Neural progenitor cell (in vitro differentiated cells): ENCODE measurements around the gene TMCC1. TPM values are rescaled to one million over a fixed set of nuclear protein-coding genes. Genes with fewer than 3 reads are reported as not detected.
A peak's percentile ranks its signal among the peaks of the same experiment; 100 is the strongest.

ENCODE experiments used
- DNase-seq: peaks from one replicate; pipeline ENCODE4 v3.0.0-alpha.2; 2016; ENCODE audit warnings: low spot score
- H2AFZ ChIP-seq: fragments of 200-600 bp; sonication (generic); replicated peaks from 2 replicates; pipeline ENCODE4 v1.6.1; 2016; ENCODE audit warnings: antibody characterized with exemption
- H3F3A ChIP-seq: fragments of 200-600 bp; sonication (generic); 2 replicates; pipeline ENCODE4 v1.6.1; 2016; ENCODE audit warnings: antibody characterized with exemption, low read depth
- H3K27ac ChIP-seq: fragments of 200-600 bp; sonication (generic); 2 replicates; pipeline ENCODE4 v1.5.1; 2016; ENCODE audit warnings: mild to moderate bottlenecking
- H3K27me3 ChIP-seq: fragments of 200-600 bp; sonication (generic); 2 replicates; pipeline ENCODE4 v1.6.1; 2016; ENCODE audit warnings: mild to moderate bottlenecking, moderate library complexity
- H3K36me3 ChIP-seq: fragments of 200-600 bp; sonication (generic); 2 replicates; pipeline ENCODE4 v1.5.1; 2016
- H3K4me1 ChIP-seq: fragments of 200-600 bp; sonication (generic); 2 replicates; pipeline ENCODE4 v1.6.1; 2016; ENCODE audit warnings: mixed run types
- H3K4me2 ChIP-seq: fragments of 200-600 bp; sonication (generic); 2 replicates; pipeline ENCODE4 v1.6.1; 2016
- H3K4me3 ChIP-seq: fragments of 200-600 bp; sonication (generic); 2 replicates; pipeline ENCODE4 v1.5.1; 2016
- H3K79me2 ChIP-seq: fragments of 200-600 bp; sonication (generic); 2 replicates; pipeline ENCODE4 v1.6.1; 2016; ENCODE audit warnings: low read depth
- H3K9ac ChIP-seq: fragments of 200-600 bp; sonication (generic); 2 replicates; pipeline ENCODE4 v1.6.1; 2016
- H3K9me3 ChIP-seq: fragments of 200-600 bp; sonication (generic); 2 replicates; pipeline ENCODE4 v1.5.1; 2016; ENCODE audit warnings: low read depth
- H4K20me1 ChIP-seq: fragments of 200-600 bp; sonication (generic); 2 replicates; pipeline ENCODE4 v1.6.1; 2016; ENCODE audit warnings: low read depth
- H3K27ac Mint-ChIP-seq: 3 replicates; pipeline ENCODE4 v1.8.0; 2021; ENCODE audit warnings: mixed read lengths
- H3K27me3 Mint-ChIP-seq: 2 replicates; pipeline ENCODE4 v1.8.0; 2022; ENCODE audit warnings: low read depth, mild to moderate bottlenecking, inconsistent platforms, moderate library complexity, mixed read lengths; ENCODE audit not compliant: insufficient read depth
- H3K36me3 Mint-ChIP-seq: 3 replicates; pipeline ENCODE4 v1.8.0; 2021; ENCODE audit warnings: mixed read lengths
- H3K4me1 Mint-ChIP-seq: 3 replicates; pipeline ENCODE4 v1.8.0; 2021; ENCODE audit warnings: mixed read lengths
- H3K4me3 Mint-ChIP-seq: 3 replicates; pipeline ENCODE4 v1.8.0; 2021; ENCODE audit warnings: mild to moderate bottlenecking, moderate library complexity, mixed read lengths
- H3K9me3 Mint-ChIP-seq: 3 replicates; pipeline ENCODE4 v1.8.0; 2020; ENCODE audit warnings: mixed read lengths
- EZH2 ChIP-seq: fragments of 200-600 bp; sonication (generic); IDR thresholded peaks from 2 replicates; pipeline ENCODE4 v1.6.1; 2017; ENCODE audit warnings: antibody characterized with exemption, mild to moderate bottlenecking, moderate library complexity
- EZH2phosphoT487 ChIP-seq: fragments of 200-600 bp; sonication (generic); IDR thresholded peaks from 2 replicates; pipeline ENCODE4 v1.6.1; 2017; ENCODE audit warnings: antibody characterized with exemption
- total RNA-seq: library from RNA; depleted of rRNA; stranded (reverse); fragments of >200 nt; gene quantifications from 2 replicates; pipeline ENCODE4 v1.2.3, GENCODE V29; 2015; ENCODE audit warnings: low replicate concordance
- TF ChIP-seq, protein P1 (sequence below): fragments of 200-600 bp; sonication (generic); IDR thresholded peaks from 2 replicates; pipeline ENCODE4 v1.5.1; 2017; ENCODE audit warnings: antibody characterized with exemption, mild to moderate bottlenecking

TMCC1 gene
- total RNA-seq, 1 donor from 2014 or later, result 29.8 TPM

DNA sequence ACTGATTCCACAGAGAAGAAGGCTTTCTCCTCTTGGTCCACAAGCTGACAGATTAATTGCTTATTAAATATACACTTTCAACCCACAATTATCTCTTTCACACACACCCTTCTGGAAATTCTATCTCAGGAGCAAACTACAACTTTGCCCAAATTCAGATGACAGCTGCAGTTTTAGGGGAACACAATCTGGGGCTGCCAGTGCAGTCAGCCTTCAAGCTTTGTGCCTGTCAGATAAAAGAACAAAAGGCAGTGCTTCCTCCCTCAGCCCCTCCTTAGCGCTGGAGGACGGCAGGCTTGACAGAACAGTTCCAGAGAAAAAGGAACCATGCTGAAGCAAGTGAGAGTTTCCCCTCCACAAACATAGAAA is 99.6 kb downstream of the TMCC1 start:
- Histone ChIP-seq H3K4me3 (peak overlapping the region; percentile 41), H3K9ac (no peak overlapping the region), H3K9me3 (no peaks in the 10 kb centered on the region), H3K27me3 (no peaks in the 10 kb centered on the region), H3K79me2 (peaks cover 39% of the 10 kb centered on the region), H3K4me1 (peaks cover 33% of the 10 kb centered on the region), H3K27ac (peak overlapping the region; percentile 83), H2AFZ (no peak overlapping the region), H3F3A (peaks cover 28% of the 10 kb centered on the region), H3K4me2 (peak overlapping the region; percentile 81), H3K36me3 (no peaks in the 10 kb centered on the region), H4K20me1 (peaks cover 15% of the 10 kb centered on the region)
- DNase-seq, result peak; percentile 79
- H3K9me3 Mint-ChIP-seq, result no peaks in the 10 kb centered on the region
- H3K4me3 Mint-ChIP-seq, result peak overlapping the region; percentile 80
- H3K36me3 Mint-ChIP-seq, result no peaks in the 10 kb centered on the region
- peak overlapping the region; percentile 88 for H3K27ac Mint-ChIP-seq
- no peak for TF ChIP-seq EZH2
- TF ChIP-seq, protein P1, sequence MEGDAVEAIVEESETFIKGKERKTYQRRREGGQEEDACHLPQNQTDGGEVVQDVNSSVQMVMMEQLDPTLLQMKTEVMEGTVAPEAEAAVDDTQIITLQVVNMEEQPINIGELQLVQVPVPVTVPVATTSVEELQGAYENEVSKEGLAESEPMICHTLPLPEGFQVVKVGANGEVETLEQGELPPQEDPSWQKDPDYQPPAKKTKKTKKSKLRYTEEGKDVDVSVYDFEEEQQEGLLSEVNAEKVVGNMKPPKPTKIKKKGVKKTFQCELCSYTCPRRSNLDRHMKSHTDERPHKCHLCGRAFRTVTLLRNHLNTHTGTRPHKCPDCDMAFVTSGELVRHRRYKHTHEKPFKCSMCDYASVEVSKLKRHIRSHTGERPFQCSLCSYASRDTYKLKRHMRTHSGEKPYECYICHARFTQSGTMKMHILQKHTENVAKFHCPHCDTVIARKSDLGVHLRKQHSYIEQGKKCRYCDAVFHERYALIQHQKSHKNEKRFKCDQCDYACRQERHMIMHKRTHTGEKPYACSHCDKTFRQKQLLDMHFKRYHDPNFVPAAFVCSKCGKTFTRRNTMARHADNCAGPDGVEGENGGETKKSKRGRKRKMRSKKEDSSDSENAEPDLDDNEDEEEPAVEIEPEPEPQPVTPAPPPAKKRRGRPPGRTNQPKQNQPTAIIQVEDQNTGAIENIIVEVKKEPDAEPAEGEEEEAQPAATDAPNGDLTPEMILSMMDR, result no peak
- TF ChIP-seq EZH2phosphoT487, result no peak
- no peaks in the 10 kb centered on the region for H3K27me3 Mint-ChIP-seq
- peaks cover 32% of the 10 kb centered on the region for H3K4me1 Mint-ChIP-seq

DNA sequence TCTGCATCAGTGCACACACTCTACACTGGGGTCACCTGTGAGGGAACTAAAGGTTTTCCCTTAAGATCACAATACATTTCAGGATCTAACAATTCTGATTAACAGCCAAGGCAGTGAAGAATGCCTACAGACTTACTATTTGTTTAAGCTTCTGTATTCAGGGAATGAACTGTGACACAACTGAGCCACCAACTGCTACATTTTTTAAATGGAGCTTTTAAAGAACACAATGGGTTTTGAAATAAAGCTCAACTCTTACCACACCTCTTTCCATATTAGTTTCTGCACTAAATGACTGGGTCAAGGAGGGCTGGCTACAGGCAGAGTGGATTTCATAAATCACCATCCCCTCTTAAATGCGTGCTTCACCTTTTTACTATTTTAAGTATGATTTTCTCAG is 100.2 kb downstream of the TMCC1 start:
- Histone ChIP-seq H3K79me2 (peaks cover 39% of the 10 kb centered on the region), H3K9me3 (no peaks in the 10 kb centered on the region), H3K4me3 (peak overlapping the region; percentile 41), H3K27me3 (no peaks in the 10 kb centered on the region), H2AFZ (no peak overlapping the region), H3K27ac (peak overlapping the region; percentile 83), H3K4me1 (peaks cover 33% of the 10 kb centered on the region), H3K4me2 (peak overlapping the region; percentile 81), H3K36me3 (no peaks in the 10 kb centered on the region), H3K9ac (no peak overlapping the region), H4K20me1 (peaks cover 15% of the 10 kb centered on the region), H3F3A (peaks cover 28% of the 10 kb centered on the region)
- H3K4me1 Mint-ChIP-seq, result peaks cover 32% of the 10 kb centered on the region
- H3K36me3 Mint-ChIP-seq, result peaks cover 2% of the 10 kb centered on the region
- no peak for TF ChIP-seq EZH2
- TF ChIP-seq, protein P1, result no peak
- no peak for TF ChIP-seq EZH2phosphoT487
- no peaks in the 10 kb centered on the region for H3K9me3 Mint-ChIP-seq
- H3K27ac Mint-ChIP-seq, result no peak overlapping the region
- peak; percentile 42 for DNase-seq
- H3K27me3 Mint-ChIP-seq, result no peaks in the 10 kb centered on the region
- H3K4me3 Mint-ChIP-seq, result no peak overlapping the region

DNA sequence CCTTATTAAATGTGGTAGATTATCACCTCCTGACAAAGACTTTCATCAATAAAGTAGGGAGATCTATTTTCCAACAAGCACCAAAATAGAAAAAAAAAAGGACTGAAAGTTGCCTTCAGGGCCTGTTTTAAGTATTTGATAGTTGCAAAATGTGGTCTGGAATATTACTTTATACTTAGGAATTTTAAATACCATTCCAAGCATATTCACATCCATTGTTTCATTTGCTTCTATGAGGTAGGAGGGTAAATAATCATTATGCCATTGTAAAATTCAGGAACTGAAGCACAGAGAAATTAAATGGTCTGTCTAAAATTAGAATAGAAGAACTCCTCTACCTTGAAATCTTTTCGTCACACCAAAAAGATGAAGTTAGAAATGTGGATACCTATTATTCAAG is 110.0 kb downstream of the TMCC1 start:
- Histone ChIP-seq H3K4me3 (no peak overlapping the region), H3K4me1 (peaks cover 14% of the 10 kb centered on the region), H3K4me2 (no peak overlapping the region), H4K20me1 (no peaks in the 10 kb centered on the region), H3F3A (no peaks in the 10 kb centered on the region), H3K9me3 (no peaks in the 10 kb centered on the region), H2AFZ (no peak overlapping the region), H3K27ac (no peak overlapping the region), H3K27me3 (no peaks in the 10 kb centered on the region), H3K9ac (no peak overlapping the region), H3K36me3 (no peaks in the 10 kb centered on the region), H3K79me2 (peaks cover 30% of the 10 kb centered on the region)
- TF ChIP-seq EZH2phosphoT487 (no peak), EZH2 (no peak)
- TF ChIP-seq, protein P1, result no peak
- H3K36me3 Mint-ChIP-seq, result peaks cover 7% of the 10 kb centered on the region
- H3K4me3 Mint-ChIP-seq, result no peak overlapping the region
- no peaks in the 10 kb centered on the region for H3K9me3 Mint-ChIP-seq
- no peaks in the 10 kb centered on the region for H3K27me3 Mint-ChIP-seq
- H3K27ac Mint-ChIP-seq, result no peak overlapping the region
- no peaks in the 10 kb centered on the region for H3K4me1 Mint-ChIP-seq
- no peak for DNase-seq
